Cerebellar cortex (tissue), 1 donor: ENCODE measurements around the gene PEAR1.

Experiments used
- DNase-seq: peaks from one replicate; pipeline ENCODE4 v3.0.0-alpha.2; 2015; ENCODE audit warnings: low spot score

PEAR1 gene

GRCh38 chr1:156859523-156860112 lies 33.9 kb upstream of the PEAR1 start:
- peak; percentile 31 for DNase-seq

- DNase-seq, result peak; percentile 50
Measured at GRCh38 chr1:156860113-156860627, 33.3 kb upstream of the PEAR1 start.

- no peak for DNase-seq
Measured at GRCh38 chr1:156860628-156861423, 32.7 kb upstream of the PEAR1 start, which contains the start of gene NTRK1. NTRK1 (plus strand) TSS chr1:156860865; CDS start chr1:156860935, 70 bp downstream.

GRCh38 chr1:156862584-156862983 lies 30.9 kb upstream of the PEAR1 start:
- DNase-seq, result no peak

GRCh38 chr1:156862997-156863599 lies 30.4 kb upstream of the PEAR1 start:
- DNase-seq, result no peak

- DNase-seq, result no peak
Measured at GRCh38 chr1:156863631-156864030, 29.9 kb upstream of the PEAR1 start.

- DNase-seq, result no peak
Measured at GRCh38 chr1:156864796-156865195, 28.7 kb upstream of the PEAR1 start.

- no peak for DNase-seq
Measured at GRCh38 chr1:156865258-156865657, 28.3 kb upstream of the PEAR1 start.

- no peak for DNase-seq
Measured at GRCh38 chr1:156865865-156866248, 27.7 kb upstream of the PEAR1 start.

- no peak for DNase-seq
Measured at GRCh38 chr1:156866249-156866909, 27.1 kb upstream of the PEAR1 start.

GRCh38 chr1:156868341-156868740 lies 25.2 kb upstream of the PEAR1 start:
- no peak for DNase-seq

- DNase-seq, result no peak
Measured at GRCh38 chr1:156869455-156869854, 24.1 kb upstream of the PEAR1 start.

- DNase-seq, result no peak
Measured at GRCh38 chr1:156873659-156874058, 19.9 kb upstream of the PEAR1 start.

- DNase-seq, result no peak
Measured at GRCh38 chr1:156874142-156874541, 19.4 kb upstream of the PEAR1 start.

- no peak for DNase-seq
Measured at GRCh38 chr1:156874572-156875340, 18.8 kb upstream of the PEAR1 start.

GRCh38 chr1:156875341-156875615 lies 18.2 kb upstream of the PEAR1 start:
- DNase-seq, result no peak

- DNase-seq, result no peak
Measured at GRCh38 chr1:156876281-156876680, 17.2 kb upstream of the PEAR1 start.

GRCh38 chr1:156877433-156878170 lies 15.9 kb upstream of the PEAR1 start:
- DNase-seq, result no peak

GRCh38 chr1:156879876-156880275 lies 13.6 kb upstream of the PEAR1 start:
- DNase-seq, result no peak

GRCh38 chr1:156880473-156880872 lies 13.0 kb upstream of the PEAR1 start:
- DNase-seq, result no peak

GRCh38 chr1:156881101-156881500 lies 12.4 kb upstream of the PEAR1 start:
- DNase-seq, result no peak
